HG02763 (cell line): ENCODE data around the gene COL16A1.

Experiments
- ATAC-seq: cut with Tn5 transposase; IDR thresholded peaks from one replicate; pipeline ENCODE4 v1.9.1; 2021; ENCODE audit warnings: mild to moderate bottlenecking, moderate library complexity; ENCODE audit not compliant: unreplicated experiment

COL16A1 gene

GRCh38 chr1:31667065-31667785, 36.6 kb downstream of the COL16A1 start:
- no peak for ATAC-seq

DNA sequence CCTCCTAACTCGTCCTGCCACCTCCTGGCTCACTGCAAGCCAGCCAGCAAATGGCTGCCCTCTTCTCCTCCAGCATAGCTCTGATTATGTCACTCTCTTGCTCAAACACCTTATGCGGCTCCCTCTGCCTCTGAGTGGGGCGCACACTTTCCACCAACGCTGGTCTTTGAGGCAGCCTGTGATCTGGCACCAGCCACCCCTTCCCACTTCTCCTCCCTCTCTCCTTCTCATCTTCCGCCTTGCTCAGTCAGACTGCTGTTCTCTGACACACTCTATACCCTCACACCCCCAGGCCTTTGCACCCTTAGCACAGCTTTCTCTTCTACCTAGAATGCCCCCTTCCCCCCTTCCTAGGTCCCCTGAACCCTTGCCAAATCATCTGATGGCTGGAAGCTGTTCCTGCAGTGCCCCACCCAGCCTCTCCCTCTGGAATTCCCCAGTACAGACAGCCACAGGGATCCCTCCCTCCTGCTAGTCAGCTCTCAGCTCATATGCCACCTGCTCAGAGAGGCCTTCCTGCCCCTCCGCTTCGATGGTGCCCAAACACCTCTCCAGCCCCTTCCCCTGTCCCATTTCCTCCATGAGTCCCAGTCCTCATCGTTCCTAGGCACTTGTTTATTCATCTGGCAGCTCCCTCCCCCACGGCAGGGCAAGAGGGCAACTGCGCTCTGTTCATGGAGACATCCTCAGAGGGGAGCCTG, 37.4 kb downstream of the COL16A1 start:
- no peak for ATAC-seq

- no peak for ATAC-seq
Measured at GRCh38 chr1:31665234-31665878, 38.5 kb downstream of the COL16A1 start.

GRCh38 chr1:31664528-31664927, 39.3 kb downstream of the COL16A1 start:
- ATAC-seq = no peak

DNA sequence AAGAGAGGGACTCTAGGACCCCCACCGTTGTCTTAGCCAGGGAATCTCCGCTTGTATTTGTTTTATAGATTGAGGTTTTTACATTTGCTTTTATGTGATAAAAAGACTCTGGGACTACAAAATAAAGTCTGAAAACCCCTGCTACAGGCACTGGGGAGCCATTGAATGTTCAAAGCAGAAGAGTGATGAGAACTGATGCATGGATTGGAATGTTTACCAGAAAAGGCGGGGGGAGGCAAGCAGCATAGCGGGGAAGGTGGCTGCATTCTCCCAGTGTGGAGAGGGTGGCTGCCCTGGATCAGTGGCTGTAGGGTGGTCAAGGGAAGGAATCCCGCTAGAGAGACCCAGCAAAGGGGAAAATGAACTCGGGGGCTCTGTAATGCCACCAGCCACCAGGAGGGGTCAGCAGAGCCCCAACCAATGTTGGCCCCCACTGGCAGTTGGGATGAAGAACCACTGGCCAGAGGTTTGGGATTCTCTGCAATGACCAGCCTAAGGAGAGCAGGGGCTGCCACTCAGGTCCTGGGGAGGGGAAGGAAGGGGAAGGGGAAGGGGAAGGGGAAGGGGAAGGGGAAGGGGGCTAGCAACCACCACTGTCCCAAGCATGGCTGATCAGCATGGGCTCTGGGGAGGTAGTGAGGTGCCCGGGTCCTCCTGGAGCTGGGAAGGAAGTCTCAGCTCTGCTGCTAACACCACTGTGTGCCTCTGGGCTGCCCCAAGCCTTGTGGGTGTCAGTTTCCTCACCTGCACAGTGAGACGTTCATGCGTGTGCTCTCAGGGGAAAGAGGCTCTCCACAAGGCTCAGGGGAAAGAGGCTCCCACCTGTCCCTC, 40.0 kb downstream of the COL16A1 start:
- no peak for ATAC-seq

GRCh38 chr1:31662463-31662862, 41.4 kb downstream of the COL16A1 start:
- no peak for ATAC-seq

DNA sequence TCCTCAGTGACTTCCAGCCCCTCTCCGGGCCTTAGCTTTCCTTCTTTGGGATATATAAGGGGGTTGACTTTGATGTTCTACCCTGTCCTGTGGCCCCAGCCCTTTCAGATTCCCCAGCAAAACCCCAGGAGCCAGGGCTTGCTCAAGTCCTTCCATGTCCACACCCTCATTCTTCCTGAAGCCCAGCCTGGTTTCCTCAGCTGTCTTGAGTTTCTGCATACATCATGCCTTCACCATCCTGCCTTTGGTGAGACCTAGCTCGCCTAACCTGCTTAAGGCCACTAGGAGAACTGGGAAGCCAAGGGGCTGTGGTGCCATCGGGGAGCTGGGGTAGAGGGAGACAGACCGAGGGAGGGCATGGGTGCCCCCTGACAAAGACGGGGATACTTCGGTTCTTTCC, 42.0 kb downstream of the COL16A1 start:
- ATAC-seq = no peak

DNA sequence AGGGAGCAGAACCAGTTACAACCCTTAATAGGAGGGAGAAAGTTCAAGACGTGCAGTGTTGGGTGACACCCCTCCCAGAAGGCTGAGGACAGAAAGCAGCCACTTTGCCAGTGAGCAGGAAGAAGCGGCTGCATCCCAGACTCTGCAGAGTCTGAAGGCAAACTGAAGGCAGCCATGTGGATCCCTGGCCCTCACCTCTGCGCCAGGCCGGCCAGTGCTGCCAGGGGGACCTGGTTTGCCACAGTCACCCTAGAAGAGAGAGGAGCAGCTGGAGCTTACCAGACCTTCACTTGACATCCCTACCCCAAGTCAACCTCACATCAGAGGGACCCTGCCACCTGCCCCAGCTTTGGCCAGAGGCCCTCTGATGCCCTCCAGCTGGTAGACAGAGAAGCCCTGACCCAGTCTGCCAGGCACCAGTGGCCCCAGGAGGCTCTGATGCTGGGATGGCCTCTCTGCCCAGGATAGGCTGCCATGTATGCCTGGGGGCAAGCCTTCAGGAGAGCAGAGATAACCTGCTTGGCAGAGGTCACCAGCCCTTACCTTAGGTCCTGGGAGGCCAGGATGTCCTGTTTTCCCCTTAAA, 42.9 kb downstream of the COL16A1 start:
- no peak for ATAC-seq

DNA sequence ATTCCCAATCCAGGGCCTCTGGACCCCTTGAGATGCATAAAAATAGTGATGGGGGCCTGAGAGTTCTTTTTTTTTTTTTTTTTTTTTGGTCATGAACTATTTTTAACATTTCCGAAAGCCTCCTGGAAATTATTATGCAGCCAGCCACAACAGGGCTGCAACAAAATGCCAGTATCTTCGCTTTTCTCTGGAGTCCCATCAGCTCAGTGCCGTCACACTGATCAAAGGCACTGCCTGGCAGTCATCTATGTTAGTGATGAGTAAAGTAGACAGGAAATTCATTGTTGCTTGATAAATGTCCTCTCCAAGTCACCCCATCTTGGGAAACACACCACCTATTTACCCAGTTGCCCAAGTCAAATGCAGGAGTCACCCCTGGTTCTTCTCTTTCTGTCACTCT, 43.9 kb downstream of the COL16A1 start:
- ATAC-seq = no peak

DNA sequence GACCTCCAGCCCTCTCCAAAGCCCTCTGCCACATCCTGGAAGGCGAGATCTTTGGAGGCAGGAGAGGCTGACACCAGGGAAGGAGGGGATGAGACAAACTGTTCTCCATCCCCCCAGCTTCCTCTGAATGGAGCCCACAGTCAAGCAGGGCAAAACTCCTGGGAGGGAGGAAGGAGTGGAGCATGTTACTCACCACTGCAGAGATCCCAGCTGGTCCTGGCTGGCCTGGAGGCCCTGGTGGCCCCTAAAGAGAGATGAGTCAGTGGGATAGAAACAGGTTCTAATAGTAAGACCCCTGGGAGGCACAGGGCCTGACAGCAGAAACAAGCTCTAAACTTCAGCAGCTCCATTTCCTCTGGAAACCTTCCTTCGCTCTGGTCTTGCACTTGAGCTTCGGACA, 45.1 kb downstream of the COL16A1 start:
- no peak for ATAC-seq

DNA sequence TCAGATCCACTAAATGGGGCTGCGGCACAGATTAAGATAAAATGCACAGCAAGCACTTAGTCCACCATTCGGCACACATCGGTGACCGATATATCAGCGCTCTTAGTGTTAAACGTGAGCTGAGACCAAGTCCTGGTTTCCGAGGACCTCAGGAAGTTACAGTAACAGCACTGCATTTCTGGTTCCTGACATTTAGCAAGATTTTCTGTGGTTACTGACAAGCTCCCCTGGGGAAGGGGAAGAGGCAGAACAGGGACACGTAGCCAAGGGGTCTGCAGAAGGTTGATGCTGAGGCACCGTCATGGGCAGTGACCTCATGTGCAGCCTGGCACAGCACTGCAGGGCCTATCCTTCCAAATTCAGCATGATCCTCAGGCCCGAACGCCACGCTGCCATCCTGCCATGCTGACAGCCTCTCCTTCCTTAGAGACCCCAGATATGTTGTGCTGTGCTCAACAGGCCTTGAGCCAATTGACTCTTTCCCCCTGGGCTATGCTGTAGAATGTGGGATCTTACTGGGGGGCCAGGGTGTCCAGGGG, 45.8 kb downstream of the COL16A1 start:
- no peak for ATAC-seq

DNA sequence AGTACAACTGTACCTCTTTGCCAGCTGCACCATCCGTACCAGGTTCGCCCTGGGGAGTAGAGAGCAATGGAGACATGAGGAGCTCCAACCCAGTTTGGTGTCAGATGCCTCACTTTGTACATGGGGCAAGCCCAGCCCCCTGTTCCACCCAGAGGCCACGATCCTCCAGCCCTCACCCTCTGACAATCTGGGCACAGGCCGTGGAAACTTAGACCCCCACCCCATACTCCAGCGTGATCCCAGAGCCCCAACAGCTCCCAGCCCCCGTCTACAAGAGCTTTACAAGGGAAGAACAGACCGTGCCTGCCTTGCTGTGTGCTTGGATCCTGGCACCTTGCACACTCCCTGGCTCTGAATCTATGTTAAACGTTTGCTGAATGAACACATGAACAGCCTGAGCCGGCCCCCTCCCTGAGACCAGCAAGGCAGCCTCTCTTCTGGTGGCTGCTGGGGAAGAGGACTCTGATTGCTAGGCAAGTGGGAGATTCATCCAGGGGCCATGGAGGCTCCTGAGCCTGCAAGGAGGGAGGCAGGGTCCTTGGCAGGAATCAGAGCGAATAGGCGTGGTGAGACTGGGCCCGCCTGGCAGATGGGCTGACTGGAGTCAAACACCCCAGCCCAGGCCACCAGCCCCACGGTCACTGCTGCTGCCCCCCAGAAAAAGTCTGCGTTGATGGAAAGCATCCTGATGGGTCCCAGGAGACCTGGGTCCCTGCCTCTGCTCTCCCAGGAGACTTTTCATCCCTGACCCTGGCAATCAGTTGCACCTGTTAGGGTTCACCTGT, 46.6 kb downstream of the COL16A1 start:
- ATAC-seq = no peak

- no peak for ATAC-seq
Measured at GRCh38 chr1:31655756-31656155, 48.1 kb downstream of the COL16A1 start.

- no peak for ATAC-seq
Measured at GRCh38 chr1:31655104-31655503, 48.7 kb downstream of the COL16A1 start.

GRCh38 chr1:31654474-31654776, 49.4 kb downstream of the COL16A1 start:
- no peak for ATAC-seq

DNA sequence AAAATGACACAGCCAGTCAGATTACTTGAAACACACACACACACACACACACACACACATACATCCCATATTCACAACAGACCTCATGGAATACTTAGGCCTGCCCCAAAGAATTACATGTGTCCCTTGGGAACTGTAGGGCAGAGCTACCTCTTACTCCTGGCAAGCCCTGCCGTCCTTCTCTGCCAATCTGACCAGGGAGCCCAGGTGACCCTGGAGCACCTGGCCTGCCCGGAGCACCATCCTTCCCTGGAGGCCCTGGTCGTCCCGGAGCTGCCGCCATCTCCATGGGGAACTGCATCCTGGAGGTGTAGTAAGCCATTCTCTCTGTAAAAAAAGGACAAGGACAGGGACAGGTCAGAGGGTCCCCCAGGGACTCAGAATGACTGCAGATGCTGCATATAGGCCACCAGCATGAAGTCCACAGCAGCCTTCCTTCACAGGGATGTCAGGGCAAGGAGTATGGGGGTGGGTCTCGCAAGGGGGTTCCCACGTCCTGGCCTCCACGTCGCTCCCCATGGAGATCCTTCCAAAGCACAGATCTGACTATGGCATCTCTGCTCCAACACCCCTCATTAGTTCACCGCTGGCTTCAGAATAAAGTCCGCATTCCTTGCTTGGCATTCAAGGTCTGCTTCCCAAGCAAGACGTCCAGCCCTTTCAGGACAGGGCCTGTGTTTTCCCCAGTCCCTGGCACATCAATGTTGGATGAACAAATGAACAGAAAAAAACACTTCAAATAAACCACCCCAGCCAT, 49.9 kb downstream of the COL16A1 start:
- ATAC-seq = no peak

DNA sequence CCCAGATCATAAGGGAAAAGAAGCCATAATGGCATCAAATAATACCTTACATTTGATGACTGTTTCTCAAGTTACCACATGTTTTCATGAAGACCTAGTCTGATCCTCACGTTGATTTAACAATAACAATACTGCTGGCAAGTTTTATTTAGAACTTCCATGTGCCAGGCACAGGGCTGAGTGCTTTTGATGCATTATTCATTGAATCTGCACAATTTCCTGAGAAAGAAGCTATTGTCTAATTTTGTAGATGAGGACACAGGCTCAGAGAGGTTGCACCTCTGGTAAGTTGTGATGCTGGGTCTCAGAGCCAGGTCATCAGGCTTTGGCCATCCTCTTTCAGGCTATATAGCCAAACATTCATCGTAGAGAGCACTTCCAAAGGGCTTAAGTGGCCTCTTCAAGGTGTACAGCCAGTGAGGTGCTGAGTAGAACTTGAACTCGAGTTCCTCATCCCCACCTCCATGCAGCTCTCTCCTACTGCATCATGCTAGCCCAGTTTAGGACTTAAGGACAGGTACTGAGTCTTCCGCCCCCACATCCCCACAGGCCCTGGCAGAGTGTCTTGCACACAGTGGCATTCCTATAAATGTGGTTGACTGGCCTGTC, 50.8 kb downstream of the COL16A1 start:
- ATAC-seq = no peak

DNA sequence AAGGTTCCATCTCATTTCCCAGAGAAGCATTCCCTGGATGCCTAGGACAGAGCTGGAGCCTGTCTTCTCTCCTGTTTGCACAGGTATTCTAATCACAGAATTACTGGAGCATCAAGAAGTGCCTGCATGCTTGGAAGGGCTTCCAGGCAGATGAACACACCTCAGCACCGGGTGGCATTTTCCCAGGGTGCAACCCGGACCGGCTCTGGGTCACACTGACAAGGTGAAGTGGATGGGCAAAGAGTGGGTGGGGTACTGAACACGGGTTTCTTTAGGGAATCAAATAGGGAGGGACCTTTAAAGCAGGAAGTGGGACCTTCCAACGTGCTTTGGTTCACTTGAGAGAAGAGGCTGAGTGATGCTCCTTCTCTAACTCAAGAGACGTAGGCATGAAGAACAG, 52.1 kb downstream of the COL16A1 start:
- ATAC-seq = no peak

DNA sequence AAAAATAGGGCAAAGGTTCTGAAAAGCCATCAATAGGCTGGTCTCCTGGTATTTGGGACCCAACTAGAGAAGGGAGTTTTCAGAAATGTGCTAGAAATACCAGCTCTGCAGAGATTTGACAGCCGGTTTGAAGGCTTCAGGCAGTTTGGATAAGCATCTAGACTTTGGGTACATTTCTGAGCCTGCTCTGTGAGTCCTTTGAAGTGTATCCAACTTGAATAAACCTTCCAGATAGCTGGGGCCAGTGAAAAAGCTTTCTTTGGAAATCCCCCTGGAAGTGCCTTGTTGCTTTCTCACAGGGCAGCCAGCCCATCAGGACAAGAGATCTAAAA, 52.8 kb downstream of the COL16A1 start:
- no peak for ATAC-seq
